ENCODE measurements around the gene NUTM2F. TPM values are rescaled to one million over a fixed set of nuclear protein-coding genes. Genes with fewer than 3 reads are reported as not detected.

The NUTM2F gene
- total RNA-seq, 1 donor: not detected

DNA sequence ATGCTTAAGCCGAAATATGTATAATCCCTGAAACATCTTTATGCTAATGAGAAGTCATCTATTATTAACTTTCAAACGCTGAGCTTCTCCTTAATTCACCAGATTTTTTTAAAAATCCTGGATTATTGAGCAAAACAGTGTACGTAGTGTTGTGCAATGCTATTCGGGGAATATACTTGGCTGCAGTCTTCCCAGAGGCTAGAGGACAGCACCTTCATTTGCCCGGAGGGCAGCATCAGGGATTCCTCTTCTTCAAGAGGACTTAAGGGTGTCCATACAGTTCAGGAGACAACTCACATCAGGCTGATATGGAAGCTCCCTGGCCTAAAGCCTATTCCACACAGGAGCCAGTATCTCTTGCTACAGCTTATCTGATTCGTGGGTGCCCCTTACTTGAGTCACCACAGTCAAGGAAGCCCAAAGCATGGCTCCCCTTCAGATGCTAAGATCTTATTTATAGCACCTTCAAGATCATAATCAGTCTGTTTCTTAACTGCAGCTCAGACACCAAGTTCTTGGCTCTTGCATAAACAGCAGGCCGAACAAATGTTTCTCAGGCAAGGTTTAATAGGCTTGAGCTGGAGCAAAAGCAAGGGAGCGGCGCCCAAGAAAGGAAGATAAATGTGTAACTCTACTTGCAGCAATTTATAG is 29.4 kb downstream of the NUTM2F start:
- peak; percentile 89 for DNase-seq (ENCODE audit: low read depth)
- no peak overlapping the region for H3K4me3 ChIP-seq (ENCODE audit: low read depth, low read length)
- TF ChIP-seq, protein P1, sequence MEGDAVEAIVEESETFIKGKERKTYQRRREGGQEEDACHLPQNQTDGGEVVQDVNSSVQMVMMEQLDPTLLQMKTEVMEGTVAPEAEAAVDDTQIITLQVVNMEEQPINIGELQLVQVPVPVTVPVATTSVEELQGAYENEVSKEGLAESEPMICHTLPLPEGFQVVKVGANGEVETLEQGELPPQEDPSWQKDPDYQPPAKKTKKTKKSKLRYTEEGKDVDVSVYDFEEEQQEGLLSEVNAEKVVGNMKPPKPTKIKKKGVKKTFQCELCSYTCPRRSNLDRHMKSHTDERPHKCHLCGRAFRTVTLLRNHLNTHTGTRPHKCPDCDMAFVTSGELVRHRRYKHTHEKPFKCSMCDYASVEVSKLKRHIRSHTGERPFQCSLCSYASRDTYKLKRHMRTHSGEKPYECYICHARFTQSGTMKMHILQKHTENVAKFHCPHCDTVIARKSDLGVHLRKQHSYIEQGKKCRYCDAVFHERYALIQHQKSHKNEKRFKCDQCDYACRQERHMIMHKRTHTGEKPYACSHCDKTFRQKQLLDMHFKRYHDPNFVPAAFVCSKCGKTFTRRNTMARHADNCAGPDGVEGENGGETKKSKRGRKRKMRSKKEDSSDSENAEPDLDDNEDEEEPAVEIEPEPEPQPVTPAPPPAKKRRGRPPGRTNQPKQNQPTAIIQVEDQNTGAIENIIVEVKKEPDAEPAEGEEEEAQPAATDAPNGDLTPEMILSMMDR (IDR thresholded peaks at IDR 0.05; ENCODE audit: insufficient read depth, low read depth, low read length): no peak

DNA sequence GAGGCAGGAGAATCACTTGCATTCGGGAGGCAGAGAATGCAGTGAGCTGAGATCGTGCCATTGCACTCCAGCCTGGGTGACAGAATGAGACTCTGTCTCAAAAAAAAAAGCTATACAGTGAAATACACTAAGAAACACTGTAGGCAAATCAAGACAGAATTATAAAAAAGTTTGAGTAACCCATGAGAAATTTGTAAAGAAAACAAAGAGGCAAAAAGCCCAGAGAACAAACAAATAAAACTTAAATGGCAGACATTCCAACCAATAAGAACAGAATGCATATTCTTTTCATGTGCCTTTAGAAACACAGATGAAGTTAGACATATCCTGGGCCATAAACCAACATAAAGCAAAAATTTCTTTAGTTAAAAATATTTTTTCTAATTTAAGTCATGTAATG is 38.8 kb downstream of the NUTM2F start:
- no peak for DNase-seq (ENCODE audit: low read depth)
- H3K4me3 ChIP-seq (ENCODE audit: low read depth, low read length): no peak overlapping the region
- TF ChIP-seq, protein P1 (IDR thresholded peaks at IDR 0.05; ENCODE audit: insufficient read depth, low read depth, low read length): no peak

DNA sequence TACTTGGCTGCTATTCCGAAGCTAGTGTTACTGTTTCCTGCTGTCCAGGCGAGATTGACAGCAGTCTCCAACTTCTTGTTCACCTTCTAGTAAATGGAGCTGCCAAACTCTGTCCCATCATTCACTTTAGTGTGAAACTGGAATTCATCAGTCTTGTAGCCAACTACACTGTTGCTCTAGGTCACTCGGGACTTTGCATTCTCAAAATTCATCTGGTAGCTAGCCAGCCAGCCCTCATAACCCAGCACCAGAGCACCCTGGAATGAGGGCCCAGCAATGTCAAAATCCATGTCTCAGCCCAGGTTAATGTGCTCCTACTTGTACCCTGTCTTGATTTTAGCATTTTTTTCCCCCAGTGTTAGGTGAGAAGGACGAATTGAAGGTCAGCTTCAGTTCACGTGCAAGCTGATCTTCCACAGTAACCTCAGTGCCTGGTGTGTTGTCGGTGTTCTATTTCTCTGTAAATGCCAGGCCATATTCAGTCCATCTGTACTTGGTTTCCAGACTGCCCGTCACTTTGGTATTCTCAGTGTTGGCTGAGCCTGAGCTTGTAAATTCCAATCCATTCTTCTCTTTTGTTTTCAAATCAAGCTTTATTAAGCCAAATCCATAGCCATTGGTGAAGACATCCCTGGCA is 40.4 kb downstream of the NUTM2F start:
- TF ChIP-seq, protein P1 (IDR thresholded peaks at IDR 0.05; ENCODE audit: insufficient read depth, low read depth, low read length): no peak
- no peak for DNase-seq (ENCODE audit: low read depth)
- H3K4me3 ChIP-seq (ENCODE audit: low read depth, low read length): no peak overlapping the region

DNA sequence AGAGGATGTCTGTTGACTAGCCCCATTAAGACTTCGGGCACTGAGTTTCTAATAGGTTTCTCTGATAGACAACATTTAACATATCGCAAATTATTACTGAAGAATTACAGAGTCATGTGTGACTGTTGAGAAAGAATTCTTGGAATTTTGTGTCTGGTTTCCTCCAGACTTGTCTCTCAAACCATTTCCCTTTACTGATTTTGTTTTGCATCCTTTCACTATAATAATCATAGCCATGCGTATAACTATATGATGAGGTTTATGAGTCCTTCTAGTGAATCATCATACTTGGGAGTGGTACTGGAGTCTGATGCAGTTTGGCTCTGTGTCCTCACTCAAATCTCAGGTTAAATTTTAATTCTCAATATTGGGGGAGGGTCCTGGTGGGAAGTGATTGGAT is 42.3 kb downstream of the NUTM2F start:
- TF ChIP-seq, protein P1 (IDR thresholded peaks at IDR 0.05; ENCODE audit: insufficient read depth, low read depth, low read length): no peak
- H3K4me3 ChIP-seq (ENCODE audit: low read depth, low read length): no peak overlapping the region
- DNase-seq (ENCODE audit: low read depth): no peak

DNA sequence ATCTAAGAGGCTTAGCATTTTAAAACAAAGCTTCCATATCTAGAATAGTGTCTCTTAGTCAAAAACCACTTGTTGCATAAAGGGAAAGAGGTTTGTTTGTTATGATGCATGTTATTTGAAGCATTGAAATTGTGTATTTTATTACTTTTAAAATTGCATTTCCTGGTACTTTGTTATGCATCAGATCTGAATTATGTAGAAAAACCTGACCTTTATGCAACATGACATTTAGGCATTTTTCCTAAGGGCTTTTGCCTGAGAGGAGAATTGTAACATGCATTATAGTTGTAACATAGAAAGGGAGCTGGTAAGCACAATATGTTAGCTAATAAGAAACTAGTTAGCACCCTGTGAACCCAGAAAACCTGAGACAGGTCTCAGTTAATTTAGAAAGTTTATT is 47.3 kb downstream of the NUTM2F start:
- no peak overlapping the region for H3K4me3 ChIP-seq (ENCODE audit: low read depth, low read length)
- TF ChIP-seq, protein P1 (IDR thresholded peaks at IDR 0.05; ENCODE audit: insufficient read depth, low read depth, low read length): no peak
- DNase-seq (ENCODE audit: low read depth): no peak

DNA sequence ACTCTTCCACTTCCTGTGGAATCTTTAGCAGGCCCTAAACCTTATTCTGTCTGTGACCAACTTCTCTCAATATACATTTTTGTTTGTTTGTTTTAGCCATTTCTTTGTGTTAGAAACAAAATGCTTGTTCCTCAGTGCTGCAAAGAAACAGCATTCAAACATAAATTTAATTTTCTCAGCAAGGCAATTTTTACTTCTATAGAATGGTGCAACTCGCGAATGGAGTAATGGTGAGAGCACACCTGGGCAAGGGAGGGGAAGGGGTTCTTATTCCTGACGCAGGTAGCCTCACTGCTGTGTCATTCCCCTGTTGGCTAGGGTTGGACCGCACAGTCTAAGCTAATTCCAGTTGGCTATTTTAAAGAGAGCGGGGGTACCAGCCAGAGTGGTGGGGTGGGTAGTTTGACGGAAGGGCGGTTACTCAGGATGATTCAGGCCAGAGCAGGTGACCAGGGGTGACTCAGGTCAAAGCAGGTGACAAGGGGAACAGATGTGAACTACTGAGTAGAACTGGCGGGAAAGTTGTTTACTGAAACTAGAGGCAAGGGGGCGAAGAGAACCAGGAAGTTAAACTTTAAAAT is 47.9 kb downstream of the NUTM2F start:
- DNase-seq (ENCODE audit: low read depth): no peak
- TF ChIP-seq, protein P1 (IDR thresholded peaks at IDR 0.05; ENCODE audit: insufficient read depth, low read depth, low read length): no peak
- H3K4me3 ChIP-seq (ENCODE audit: low read depth, low read length): no peak overlapping the region

Measured in fibroblast of villous mesenchyme (primary cell).